ENCODE measurements around the gene HMOX1. TPM values are rescaled to one million over a fixed set of nuclear protein-coding genes. Genes with fewer than 3 reads are reported as not detected.

The HMOX1 gene
- total RNA-seq, 1 donor from 2014 or later = 4.3 TPM

- Mint-ChIP-seq H3K4me3 (ENCODE audit: low read depth) (no peak overlapping the region), H3K4me1 (ENCODE audit: low read depth) (peaks cover 33% of the 10 kb centered on the region), H3K9me3 (ENCODE audit: low read depth) (no peaks in the 10 kb centered on the region), H3K36me3 (ENCODE audit: insufficient read depth) (peaks cover 2% of the 10 kb centered on the region), H3K27me3 (no peaks in the 10 kb centered on the region), H3K27ac (peak overlapping the region; percentile 19)
- no peak for TF ChIP-seq CTCF (IDR thresholded peaks at IDR 0.05; ENCODE audit: unreplicated experiment)
- DNase-seq (ENCODE audit: low spot score, unreplicated experiment) = no peak
These were observed 7.1 kb upstream of the HMOX1 start for GRCh38 chr22:35373781-35374180.

- Mint-ChIP-seq H3K27ac (no peak overlapping the region), H3K9me3 (ENCODE audit: low read depth) (no peaks in the 10 kb centered on the region), H3K4me1 (ENCODE audit: low read depth) (peaks cover 42% of the 10 kb centered on the region), H3K27me3 (no peaks in the 10 kb centered on the region), H3K4me3 (ENCODE audit: low read depth) (no peak overlapping the region), H3K36me3 (ENCODE audit: insufficient read depth) (peaks cover 2% of the 10 kb centered on the region)
- TF ChIP-seq CTCF (IDR thresholded peaks at IDR 0.05; ENCODE audit: unreplicated experiment) = no peak
- DNase-seq (ENCODE audit: low spot score, unreplicated experiment) = no peak
These were observed 5.9 kb upstream of the HMOX1 start for GRCh38 chr22:35375031-35375430.

- H3K9me3 Mint-ChIP-seq (ENCODE audit: low read depth) = no peaks in the 10 kb centered on the region
- H3K4me3 Mint-ChIP-seq (ENCODE audit: low read depth) = no peak overlapping the region
- H3K27me3 Mint-ChIP-seq = no peaks in the 10 kb centered on the region
- peaks cover 2% of the 10 kb centered on the region for H3K36me3 Mint-ChIP-seq (ENCODE audit: insufficient read depth)
- TF ChIP-seq CTCF (IDR thresholded peaks at IDR 0.05; ENCODE audit: unreplicated experiment) = no peak
- peak overlapping the region; percentile 67 for H3K27ac Mint-ChIP-seq
- DNase-seq (ENCODE audit: low spot score, unreplicated experiment) = no peak
- H3K4me1 Mint-ChIP-seq (ENCODE audit: low read depth) = peaks cover 47% of the 10 kb centered on the region
These were observed 5.4 kb upstream of the HMOX1 start for GRCh38 chr22:35375526-35375925.

GRCh38 chr22:35376728-35377472 is 4.0 kb upstream of the HMOX1 start:
- H3K27me3 Mint-ChIP-seq = no peaks in the 10 kb centered on the region
- H3K4me3 Mint-ChIP-seq (ENCODE audit: low read depth) = no peak overlapping the region
- peak; percentile 75 for DNase-seq (ENCODE audit: low spot score, unreplicated experiment)
- H3K9me3 Mint-ChIP-seq (ENCODE audit: low read depth) = no peaks in the 10 kb centered on the region
- H3K27ac Mint-ChIP-seq = peak overlapping the region; percentile 96
- peaks cover 52% of the 10 kb centered on the region for H3K4me1 Mint-ChIP-seq (ENCODE audit: low read depth)
- TF ChIP-seq CTCF (IDR thresholded peaks at IDR 0.05; ENCODE audit: unreplicated experiment) = no peak
- H3K36me3 Mint-ChIP-seq (ENCODE audit: insufficient read depth) = peaks cover under 1% of the 10 kb centered on the region

- no peak overlapping the region for H3K4me3 Mint-ChIP-seq (ENCODE audit: low read depth)
- peaks cover 47% of the 10 kb centered on the region for H3K4me1 Mint-ChIP-seq (ENCODE audit: low read depth)
- H3K27me3 Mint-ChIP-seq = no peaks in the 10 kb centered on the region
- peak overlapping the region; percentile 96 for H3K27ac Mint-ChIP-seq
- no peaks in the 10 kb centered on the region for H3K36me3 Mint-ChIP-seq (ENCODE audit: insufficient read depth)
- DNase-seq (ENCODE audit: low spot score, unreplicated experiment) = no peak
- TF ChIP-seq CTCF (IDR thresholded peaks at IDR 0.05; ENCODE audit: unreplicated experiment) = no peak
- no peaks in the 10 kb centered on the region for H3K9me3 Mint-ChIP-seq (ENCODE audit: low read depth)
These were observed 3.2 kb upstream of the HMOX1 start for GRCh38 chr22:35377735-35378134.
